ENCODE results near the gene PTPN3. TPM values are rescaled to one million over a fixed set of nuclear protein-coding genes. Genes with fewer than 3 reads are reported as not detected.
A peak's percentile ranks its signal among the peaks of the same experiment; 100 is the strongest.

The PTPN3 gene
- total and polyA plus RNA-seq, 10 of the 15 experiments (the other 5 are each of a cell fraction or from before 2014, with no cell fraction given), result 0.18 to 1.3 (median 0.39) TPM

- TF ChIP-seq ETV6 (conservative IDR thresholded peaks at IDR 0.05 in 1 of 2, IDR thresholded peaks at IDR 0.05 in 1 of 2; ENCODE audit: borderline replicate concordance in 1 of 2, low read depth in 1 of 2) (peak in 1 of 2 experiments; percentile 30; a peak in 1 of 4 replicates), NRF1 (conservative IDR thresholded peaks at IDR 0.05; ENCODE audit: low read depth, low read length) (no peak), MTA2 (IDR thresholded peaks at IDR 0.05; ENCODE audit: low read depth) (peak; percentile 41; the same call in 1 of the 2 replicates), IKZF1 (conservative IDR thresholded peaks at IDR 0.05) (peak; percentile 72), NFIC (IDR thresholded peaks at IDR 0.05; ENCODE audit: low read depth, low read length) (no peak), IKZF2 (IDR thresholded peaks at IDR 0.05) (peak; percentile 63 to 84), BRCA1 (IDR thresholded peaks at IDR 0.05; ENCODE audit: low read depth, low read length) (no peak), GABPA (IDR thresholded peaks at IDR 0.05; ENCODE audit: low read depth) (no peak), EGR1 (IDR thresholded peaks at IDR 0.05; ENCODE audit: borderline replicate concordance in 1 of 2, low read depth in 2 of 2, low read length in 2 of 2) (no peak), ATF7 (IDR thresholded peaks at IDR 0.05; ENCODE audit: low read depth) (peak; percentile 54; the same call in 1 of the 2 replicates), MTA3 (IDR thresholded peaks at IDR 0.05; ENCODE audit: borderline replicate concordance, low read length) (no peak), ATF2 (IDR thresholded peaks at IDR 0.05; ENCODE audit: low read length) (no peak), USF2 (IDR thresholded peaks at IDR 0.05; ENCODE audit: borderline replicate concordance, low read depth, low read length) (no peak), POU2F2 (IDR thresholded peaks at IDR 0.05; ENCODE audit: borderline replicate concordance, low read depth, low read length) (peak; percentile 77), LARP7 (IDR thresholded peaks at IDR 0.05) (no peak), HDAC2 (IDR thresholded peaks at IDR 0.05) (no peak), NR2C1 (IDR thresholded peaks at IDR 0.05) (no peak), STAT3 (IDR thresholded peaks at IDR 0.05; ENCODE audit: low read depth, low read length) (peak; percentile 97), SUZ12 (IDR thresholded peaks at IDR 0.05; ENCODE audit: unreplicated experiment) (no peak), GATAD2B (conservative IDR thresholded peaks at IDR 0.05; ENCODE audit: low read depth) (no peak), CBFB (IDR thresholded peaks at IDR 0.05; ENCODE audit: low read depth) (no peak), SMARCA5 (IDR thresholded peaks at IDR 0.05) (no peak), ATF3 (IDR thresholded peaks at IDR 0.05; ENCODE audit: borderline replicate concordance, extremely low read depth, low read depth, low read length) (no peak), HCFC1 (IDR thresholded peaks at IDR 0.05; ENCODE audit: low read length) (no peak), EZH2 (IDR thresholded peaks at IDR 0.05; ENCODE audit: borderline replicate concordance, control insufficient read depth, low read depth, low read length) (no peak), BMI1 (IDR thresholded peaks at IDR 0.05; ENCODE audit: borderline replicate concordance) (no peak; the same call in 1 of the 2 replicates)
- TF ChIP-seq, protein P1, sequence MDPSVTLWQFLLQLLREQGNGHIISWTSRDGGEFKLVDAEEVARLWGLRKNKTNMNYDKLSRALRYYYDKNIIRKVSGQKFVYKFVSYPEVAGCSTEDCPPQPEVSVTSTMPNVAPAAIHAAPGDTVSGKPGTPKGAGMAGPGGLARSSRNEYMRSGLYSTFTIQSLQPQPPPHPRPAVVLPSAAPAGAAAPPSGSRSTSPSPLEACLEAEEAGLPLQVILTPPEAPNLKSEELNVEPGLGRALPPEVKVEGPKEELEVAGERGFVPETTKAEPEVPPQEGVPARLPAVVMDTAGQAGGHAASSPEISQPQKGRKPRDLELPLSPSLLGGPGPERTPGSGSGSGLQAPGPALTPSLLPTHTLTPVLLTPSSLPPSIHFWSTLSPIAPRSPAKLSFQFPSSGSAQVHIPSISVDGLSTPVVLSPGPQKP (IDR thresholded peaks at IDR 0.05; ENCODE audit: low read depth, low read length), result no peak
- TF ChIP-seq, protein P2, sequence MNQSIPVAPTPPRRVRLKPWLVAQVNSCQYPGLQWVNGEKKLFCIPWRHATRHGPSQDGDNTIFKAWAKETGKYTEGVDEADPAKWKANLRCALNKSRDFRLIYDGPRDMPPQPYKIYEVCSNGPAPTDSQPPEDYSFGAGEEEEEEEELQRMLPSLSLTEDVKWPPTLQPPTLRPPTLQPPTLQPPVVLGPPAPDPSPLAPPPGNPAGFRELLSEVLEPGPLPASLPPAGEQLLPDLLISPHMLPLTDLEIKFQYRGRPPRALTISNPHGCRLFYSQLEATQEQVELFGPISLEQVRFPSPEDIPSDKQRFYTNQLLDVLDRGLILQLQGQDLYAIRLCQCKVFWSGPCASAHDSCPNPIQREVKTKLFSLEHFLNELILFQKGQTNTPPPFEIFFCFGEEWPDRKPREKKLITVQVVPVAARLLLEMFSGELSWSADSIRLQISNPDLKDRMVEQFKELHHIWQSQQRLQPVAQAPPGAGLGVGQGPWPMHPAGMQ (IDR thresholded peaks at IDR 0.05; ENCODE audit: borderline replicate concordance), result no peak
Observed at GRCh38 chr9:109411798-109412352, 86.2 kb downstream of the PTPN3 start (continued).

Data from GM12878 (cell line).